GM18873 (cell line): ENCODE measurements around the gene RMDN3.

Experiments used
- ATAC-seq: cut with Tn5 transposase; IDR thresholded peaks from one replicate; pipeline ENCODE4 v1.9.1; 2021; ENCODE audit warnings: mild to moderate bottlenecking, moderate library complexity, moderate number of reproducible peaks; ENCODE audit not compliant: unreplicated experiment, low FRiP score

Gene RMDN3

GRCh38 chr15:40751745-40752144 lies 3.3 kb downstream of the RMDN3 start:
- no peak for ATAC-seq

GRCh38 chr15:40750885-40751284 lies 4.2 kb downstream of the RMDN3 start:
- no peak for ATAC-seq

DNA sequence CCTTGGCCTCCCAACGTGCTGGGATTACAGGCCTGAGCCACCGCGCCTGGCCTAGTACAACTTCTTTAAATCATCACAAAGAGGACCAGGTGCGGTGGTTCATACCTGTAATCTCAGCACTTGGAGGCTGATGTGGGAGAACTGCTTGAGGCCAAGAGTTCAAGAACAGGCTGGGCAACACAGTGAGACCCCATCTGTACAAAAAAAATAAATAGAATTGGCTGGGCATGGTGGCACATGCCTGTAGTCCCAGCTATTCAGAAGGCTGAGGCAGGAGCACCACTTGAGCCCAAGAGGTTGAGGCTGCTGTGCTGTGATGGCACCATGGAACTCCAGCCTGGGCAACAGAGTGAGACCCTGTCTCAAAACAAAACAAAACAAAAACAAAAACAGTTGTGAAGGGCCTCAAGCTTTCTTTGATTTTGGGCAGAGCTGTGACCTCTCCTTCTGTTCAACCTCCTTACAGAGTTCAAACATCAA lies 5.9 kb downstream of the RMDN3 start:
- no peak for ATAC-seq

- ATAC-seq, result no peak
Measured at GRCh38 chr15:40747685-40748631, 7.1 kb downstream of the RMDN3 start.

GRCh38 chr15:40746916-40747418 lies 8.1 kb downstream of the RMDN3 start:
- no peak for ATAC-seq

GRCh38 chr15:40744815-40745152 lies 10.3 kb downstream of the RMDN3 start:
- ATAC-seq, result no peak

GRCh38 chr15:40743921-40744814 lies 10.9 kb downstream of the RMDN3 start:
- ATAC-seq, result no peak

DNA sequence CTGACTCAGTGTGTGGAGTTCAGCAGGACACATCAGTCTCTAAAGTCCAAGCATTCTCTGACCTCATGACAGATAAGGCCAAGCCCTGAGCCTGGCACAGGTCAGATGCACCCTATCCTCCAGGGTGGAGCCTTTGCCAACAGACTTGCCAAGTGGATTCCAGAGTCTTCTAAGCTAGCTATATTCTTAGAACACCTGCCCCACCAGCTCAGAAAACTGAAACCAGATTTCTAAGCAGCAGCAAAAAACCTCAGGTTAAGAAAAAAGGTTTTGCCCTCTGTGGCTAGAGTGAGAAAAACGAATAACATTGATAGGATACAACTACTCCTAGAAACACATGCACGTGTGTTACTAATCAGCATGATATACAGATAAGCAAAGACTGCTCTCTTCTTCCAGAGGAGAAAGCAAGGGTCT lies 11.6 kb downstream of the RMDN3 start:
- ATAC-seq, result no peak

GRCh38 chr15:40739854-40740253 lies 15.2 kb downstream of the RMDN3 start:
- no peak for ATAC-seq

DNA sequence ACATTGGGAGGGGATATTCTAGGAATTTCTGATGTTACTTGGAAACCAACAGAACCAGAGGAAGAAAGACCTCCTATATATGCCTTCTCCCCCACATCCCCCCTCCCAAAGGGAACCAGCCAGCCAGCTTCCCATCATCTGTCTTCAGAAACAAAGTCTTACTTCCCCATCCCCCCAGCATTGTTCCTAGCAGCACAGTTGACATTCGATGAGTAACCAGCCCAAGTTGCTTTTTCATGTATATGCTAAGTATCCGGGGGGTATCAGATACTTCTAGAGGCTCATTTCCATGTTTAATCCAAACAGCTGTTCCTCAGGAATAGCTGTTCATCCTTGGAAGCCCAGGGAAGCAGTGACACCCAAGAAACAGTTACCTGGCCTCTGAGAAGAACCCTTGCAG lies 16.0 kb downstream of the RMDN3 start:
- ATAC-seq, result no peak

- no peak for ATAC-seq
Measured at GRCh38 chr15:40737048-40737447, 18.0 kb downstream of the RMDN3 start.

GRCh38 chr15:40736575-40736974 lies 18.5 kb downstream of the RMDN3 start:
- no peak for ATAC-seq

DNA sequence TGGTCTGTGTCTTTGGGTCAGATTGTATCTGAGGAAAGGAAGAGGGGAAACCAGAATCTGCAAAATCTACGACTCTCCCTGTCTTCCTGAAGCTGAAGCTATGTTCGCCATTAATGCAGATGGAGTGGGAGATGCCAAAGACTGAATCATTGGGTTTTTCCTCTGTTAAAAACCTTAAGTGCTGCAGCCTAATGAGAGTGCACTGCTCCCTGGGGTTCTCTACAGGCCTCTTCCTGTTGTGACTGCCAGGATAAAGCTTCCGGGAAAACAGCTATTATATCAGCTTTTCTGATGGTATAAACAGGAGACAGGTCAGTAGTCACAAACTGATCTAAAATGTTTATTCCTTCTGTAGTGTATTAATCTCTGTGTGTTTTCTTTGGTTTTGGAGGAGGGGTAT lies 24.0 kb downstream of the RMDN3 start:
- no peak for ATAC-seq

DNA sequence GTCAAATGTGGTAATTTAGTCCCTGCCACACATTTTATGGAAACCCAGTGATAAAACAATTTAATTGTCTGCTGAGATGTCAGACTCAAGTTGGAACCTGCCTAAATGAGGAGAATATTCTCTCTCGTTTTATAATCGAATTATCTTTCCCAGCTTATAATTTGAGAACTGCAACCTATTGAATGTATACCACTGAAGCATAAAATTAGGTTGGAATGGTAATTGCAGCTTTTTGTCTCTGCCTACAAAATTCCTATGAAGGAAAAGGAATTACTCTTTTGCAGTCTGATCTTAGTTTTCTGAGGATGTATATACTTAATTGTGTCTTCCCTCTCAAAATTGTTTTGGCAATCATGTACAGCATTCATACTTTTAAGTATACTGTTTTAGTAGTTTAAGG lies 31.1 kb downstream of the RMDN3 start:
- no peak for ATAC-seq

- ATAC-seq, result no peak
Measured at GRCh38 chr15:40722934-40723333, 32.1 kb downstream of the RMDN3 start.

DNA sequence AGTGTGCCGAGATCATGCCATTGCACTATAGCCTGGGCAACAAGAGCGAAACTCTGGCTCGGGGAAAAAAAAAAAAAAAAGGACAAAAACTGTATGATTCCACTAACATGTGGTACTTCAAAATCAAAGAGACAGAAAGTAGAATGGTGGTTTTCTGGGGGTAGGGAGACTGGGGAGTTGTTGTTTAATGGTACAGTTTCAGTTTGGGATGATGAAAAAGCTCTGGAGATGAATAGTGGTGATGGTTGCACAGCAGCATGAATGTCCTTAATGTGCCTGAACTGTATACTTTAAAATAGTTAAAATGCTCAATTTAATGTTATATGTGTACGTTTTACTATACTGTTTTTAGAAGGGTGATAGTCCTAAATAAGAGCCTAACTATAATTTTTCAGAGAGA lies 32.7 kb downstream of the RMDN3 start:
- ATAC-seq, result no peak

DNA sequence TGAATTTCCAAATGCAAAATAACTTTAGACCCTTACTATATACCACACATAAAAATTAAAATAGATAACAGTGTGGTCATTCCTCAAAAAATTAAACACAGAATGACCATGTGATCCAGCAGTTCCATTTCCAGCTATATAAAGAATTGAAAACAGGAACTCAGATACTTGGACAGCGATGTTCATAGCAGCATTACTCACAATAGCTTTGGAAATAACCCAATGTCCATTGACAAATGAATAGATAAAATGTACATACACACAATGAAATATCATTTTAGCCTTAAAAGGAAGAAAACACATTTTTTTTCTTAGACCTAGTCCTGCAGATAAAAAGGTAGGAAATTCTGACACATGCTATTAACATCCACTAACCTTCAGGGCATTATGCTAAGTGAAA lies 33.4 kb downstream of the RMDN3 start:
- ATAC-seq, result no peak

GRCh38 chr15:40716165-40716564 lies 38.9 kb downstream of the RMDN3 start:
- no peak for ATAC-seq

- ATAC-seq, result no peak
Measured at GRCh38 chr15:40714144-40714543, 40.9 kb downstream of the RMDN3 start.

GRCh38 chr15:40706121-40706520 lies 48.9 kb downstream of the RMDN3 start:
- no peak for ATAC-seq

DNA sequence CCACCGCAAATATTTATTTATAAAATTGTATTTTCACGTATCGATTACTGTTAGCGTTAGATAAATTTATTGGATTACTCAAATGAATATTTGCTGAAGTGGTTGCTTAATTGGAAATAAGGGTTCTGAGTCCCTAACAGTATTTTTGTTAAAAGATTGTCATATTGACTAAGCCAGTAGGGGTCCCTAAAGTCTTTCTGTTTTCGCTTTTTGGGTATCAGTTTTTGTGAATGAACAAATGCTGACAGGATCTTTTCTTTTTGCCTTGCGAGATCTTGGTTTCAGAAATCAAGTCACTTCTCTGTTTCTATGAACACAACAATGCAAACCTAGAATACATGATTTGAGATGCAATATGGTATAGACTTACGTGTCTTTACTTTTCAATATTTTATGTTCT lies 53.0 kb downstream of the RMDN3 start:
- ATAC-seq, result no peak
